OCI-LY7 (cell line): Measurements from ENCODE around the gene FZD2. TPM values are rescaled to one million over a fixed set of nuclear protein-coding genes. Genes with fewer than 3 reads are reported as not detected.

Experiments used
- BruUV-seq: library from RNA; stranded (reverse); fragments of 400-500 nt; replicated peaks from 2 replicates; lab custom pipeline; 2021; lab: Mats Ljungman, UMichigan
- CTCF ChIA-PET: fragments of 300-600 bp; sonication (Branson Sonifier 250); formaldehyde crosslinking; loops from one replicate; lab custom pipeline; 2022; ENCODE audit warnings: antibody characterized with exemption; ENCODE audit not compliant: unreplicated experiment; lab: Charles Lee
- POLR2A ChIA-PET: fragments of 300-600 bp; sonication (Branson Sonifier 250); formaldehyde crosslinking; loops from one replicate; lab custom pipeline; 2022; ENCODE audit warnings: antibody characterized with exemption; lab: Charles Lee
- DNase-seq: peaks from one replicate; pipeline ENCODE4 v3.0.0-alpha.2; 2015; ENCODE audit warnings: low spot score
- H2AFZ ChIP-seq: fragments of 200-600 bp; sonication (generic), shearing (Covaris generic); 2 replicates; pipeline ENCODE4 v1.6.1; 2014; ENCODE audit warnings: mild to moderate bottlenecking, antibody characterized with exemption, low read length, moderate library complexity
- H3K27ac ChIP-seq: fragments of 200-600 bp; sonication (generic); 2 replicates; pipeline ENCODE4 v1.5.1; 2014; ENCODE audit warnings: mixed run types, low read depth, mild to moderate bottlenecking, moderate library complexity, low read length, inconsistent platforms; ENCODE audit not compliant: poor library complexity, severe bottlenecking
- H3K36me3 ChIP-seq: fragments of 200-600 bp; sonication (generic); 2 replicates; pipeline ENCODE4 v1.6.1; 2014; ENCODE audit warnings: mild to moderate bottlenecking, antibody characterized with exemption, low read length, moderate library complexity, mixed read lengths; ENCODE audit not compliant: insufficient read depth
- H3K4me1 ChIP-seq: fragments of 200-600 bp; sonication (generic); 2 replicates; pipeline ENCODE4 v1.5.1; 2014; ENCODE audit warnings: mild to moderate bottlenecking, low read length; ENCODE audit not compliant: insufficient read depth, poor library complexity, severe bottlenecking
- H3K4me2 ChIP-seq: fragments of 200-600 bp; sonication (generic); 2 replicates; pipeline ENCODE4 v1.6.1; 2014; ENCODE audit warnings: mild to moderate bottlenecking, low read length
- H3K4me3 ChIP-seq: fragments of 200-600 bp; sonication (generic); 2 replicates; pipeline ENCODE4 v1.5.1; 2014; ENCODE audit warnings: mild to moderate bottlenecking, low read depth, low read length; ENCODE audit not compliant: poor library complexity, severe bottlenecking
- H3K79me2 ChIP-seq: fragments of 200-600 bp; sonication (generic); 2 replicates; pipeline ENCODE4 v1.6.1; 2016; ENCODE audit warnings: low read depth, mild to moderate bottlenecking, low read length, moderate library complexity, mixed read lengths; ENCODE audit not compliant: insufficient read depth
- H3K9me2 ChIP-seq: fragments of 200-600 bp; sonication (generic); 2 replicates; pipeline ENCODE4 v1.6.1; 2016; ENCODE audit warnings: mild to moderate bottlenecking, low read length, mixed read lengths; ENCODE audit not compliant: insufficient read depth
- H3K9me3 ChIP-seq: fragments of 200-600 bp; sonication (generic); 2 replicates; pipeline ENCODE4 v1.6.1; 2014; ENCODE audit warnings: mild to moderate bottlenecking, mixed run types, low read length, mixed read lengths
- H4K20me1 ChIP-seq: fragments of 200-600 bp; sonication (generic); 2 replicates; pipeline ENCODE4 v1.6.1; 2014; ENCODE audit warnings: mild to moderate bottlenecking, antibody characterized with exemption, low read length, moderate library complexity, mixed read lengths; ENCODE audit not compliant: insufficient read depth
- CTCF ChIP-seq: fragments of 200-600 bp; sonication (generic); conservative IDR thresholded peaks from 2 replicates; pipeline ENCODE4 v1.5.1; 2014; ENCODE audit warnings: mild to moderate bottlenecking, antibody characterized with exemption, low read length, moderate library complexity, mixed read lengths
- EZH2phosphoT487 ChIP-seq: fragments of 200-600 bp; sonication (generic); IDR thresholded peaks from 2 replicates; pipeline ENCODE4 v1.6.1; 2018; ENCODE audit warnings: low read depth, borderline replicate concordance, mild to moderate bottlenecking, mixed run types, antibody characterized with exemption, low read length, moderate library complexity, mixed read lengths
- intact Hi-C: fragments of 100-400 bp; cut with micrococcal nuclease; formaldehyde crosslinking; loops from one replicate; pipeline ENCODE4 v1.10.0; 2022; ENCODE audit not compliant: unreplicated experiment
- total RNA-seq, 2 experiments: library from RNA; depleted of rRNA in 1 of 2; stranded (reverse); fragments of >200 nt in 1 of 2; shearing (Covaris generic) in 1 of 2; gene quantifications; 2 replicates each; pipeline ENCODE4 v1.2.3, GENCODE V29; 2014 to 2022

The FZD2 gene
- total RNA-seq, 2 experiments from 2014 or later = 3.7 to 9.2 TPM

GRCh38 chr17:44591206-44591605, 33.9 kb downstream of the FZD2 start:
- no peak for DNase-seq
- Histone ChIP-seq H3K4me1 (no peaks in the 10 kb centered on the region), H3K79me2 (no peaks in the 10 kb centered on the region), H3K9me3 (no peaks in the 10 kb centered on the region), H3K9me2 (no peaks in the 10 kb centered on the region), H4K20me1 (no peaks in the 10 kb centered on the region), H3K36me3 (no peaks in the 10 kb centered on the region), H2AFZ (no peak overlapping the region), H3K4me2 (no peak overlapping the region), H3K27ac (no peak overlapping the region), H3K4me3 (no peak overlapping the region)
- BruUV-seq = no TSS peak
- intact Hi-C loops = no loop called here
- POLR2A ChIA-PET = interaction anchor here (0.6 kb wide), 1 partner anchor 906 kb away, joined by 10 read pairs; no protein-coding TSS in a partner anchor
- CTCF ChIA-PET = no interaction called here
- TF ChIP-seq EZH2phosphoT487 (no peak), CTCF (no peak)

GRCh38 chr17:44593156-44593555, 35.9 kb downstream of the FZD2 start:
- ChIA-PET POLR2A (no interaction called here), CTCF (no interaction called here)
- no peak overlapping the region for H3K4me2 ChIP-seq
- H2AFZ ChIP-seq = no peak overlapping the region
- TF ChIP-seq CTCF = no peak
- TF ChIP-seq EZH2phosphoT487 = no peak
- H4K20me1 ChIP-seq = no peaks in the 10 kb centered on the region
- no TSS peak for BruUV-seq
- no peak overlapping the region for H3K27ac ChIP-seq
- H3K4me1 ChIP-seq = no peaks in the 10 kb centered on the region
- DNase-seq = no peak
- H3K9me2 ChIP-seq = no peaks in the 10 kb centered on the region
- H3K4me3 ChIP-seq = no peak overlapping the region
- H3K9me3 ChIP-seq = no peaks in the 10 kb centered on the region
- no peaks in the 10 kb centered on the region for H3K36me3 ChIP-seq
- no peaks in the 10 kb centered on the region for H3K79me2 ChIP-seq
- intact Hi-C loops = no loop called here

GRCh38 chr17:44595216-44595775, 38.0 kb downstream of the FZD2 start:
- no TSS peak for BruUV-seq
- Histone ChIP-seq H3K4me3 (no peak overlapping the region), H2AFZ (no peak overlapping the region), H4K20me1 (no peaks in the 10 kb centered on the region), H3K9me2 (no peaks in the 10 kb centered on the region), H3K9me3 (no peaks in the 10 kb centered on the region), H3K36me3 (no peaks in the 10 kb centered on the region), H3K4me2 (no peak overlapping the region), H3K4me1 (no peaks in the 10 kb centered on the region), H3K27ac (no peak overlapping the region), H3K79me2 (no peaks in the 10 kb centered on the region)
- intact Hi-C loops = no loop called here
- no peak for TF ChIP-seq EZH2phosphoT487
- no peak for TF ChIP-seq CTCF
- no peak for DNase-seq
- POLR2A ChIA-PET = interaction anchor here (0.7 kb wide), 1 partner anchor 29 kb away, joined by 3 read pairs; no protein-coding TSS in a partner anchor
- CTCF ChIA-PET = no interaction called here
